ENCODE data around the gene NMNAT3. TPM values are rescaled to one million over a fixed set of nuclear protein-coding genes. Genes with fewer than 3 reads are reported as not detected.
"Not testable (repeated sequence)": the region's sequence is repeated elsewhere in the genome, so short reads cannot be mapped to it uniquely, and the experiment has no call there.

NMNAT3 gene
- total RNA-seq, 1 experiment from 2014 or later, result not detected

DNA sequence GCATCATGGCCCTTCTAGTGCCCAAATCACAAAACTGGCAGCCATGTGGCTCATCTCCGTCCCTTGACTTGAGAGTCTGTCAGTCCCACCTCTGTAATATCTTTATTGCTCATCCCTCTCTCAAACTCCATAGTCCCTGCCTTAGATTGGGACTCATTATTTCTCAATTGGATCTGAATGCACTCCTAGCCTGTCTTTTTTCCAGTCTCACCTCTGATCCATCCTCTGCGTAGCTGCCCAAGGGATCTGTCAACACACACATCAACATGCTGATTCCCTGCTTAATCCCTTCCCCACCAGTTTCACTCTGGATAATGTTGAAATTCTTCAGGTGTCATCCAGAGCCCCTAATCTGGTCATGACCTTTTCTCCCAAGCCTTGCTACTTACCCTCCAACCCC lies 39.3 kb downstream of the NMNAT3 start:
- DNase-seq (ENCODE audit: low read depth), result no peak

DNA sequence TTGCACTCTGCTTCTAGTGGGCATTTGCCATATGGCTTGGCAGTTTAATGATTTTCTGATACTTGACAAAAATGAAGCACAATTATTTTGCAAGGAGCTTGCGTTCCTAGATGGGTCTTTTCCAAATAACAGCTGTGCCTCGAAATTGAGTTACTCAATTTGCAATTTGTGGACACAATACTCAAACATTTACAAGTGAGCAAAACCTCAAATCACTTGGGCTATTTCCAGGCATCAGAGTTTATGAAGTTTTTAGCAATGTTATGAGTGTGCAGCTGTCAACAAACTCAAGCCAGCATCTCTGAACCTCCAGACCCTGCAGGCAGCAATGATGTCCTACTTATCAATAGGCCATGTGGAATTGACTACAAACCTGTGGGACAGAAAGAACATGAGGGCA lies 41.3 kb downstream of the NMNAT3 start:
- no peak for DNase-seq (ENCODE audit: low read depth)

DNA sequence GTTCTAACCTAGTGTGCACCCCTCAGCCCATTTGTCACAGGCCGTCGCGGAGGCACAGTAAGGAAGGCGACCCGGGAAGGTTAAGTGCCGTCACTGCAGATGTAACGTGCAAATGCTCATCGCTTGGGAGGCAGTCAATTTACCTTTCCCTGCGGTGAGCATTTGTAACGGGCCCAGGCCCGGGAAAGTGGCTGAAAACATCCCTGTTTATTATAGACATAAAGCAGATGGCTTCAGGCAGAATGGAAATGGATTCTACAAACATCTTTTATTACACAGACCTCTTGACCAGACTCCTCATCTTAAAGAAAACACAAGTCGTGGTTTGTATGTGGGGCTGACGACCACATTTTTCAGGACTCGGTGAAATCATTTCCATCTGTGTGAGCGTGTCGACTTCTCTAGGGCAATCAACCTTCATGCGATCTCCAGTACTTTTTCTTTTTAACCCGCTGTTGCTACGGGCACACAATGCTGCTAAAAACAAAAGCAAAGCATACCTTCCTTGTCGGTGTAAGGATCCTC lies 43.6 kb downstream of the NMNAT3 start:
- no peak for DNase-seq (ENCODE audit: low read depth)

DNA sequence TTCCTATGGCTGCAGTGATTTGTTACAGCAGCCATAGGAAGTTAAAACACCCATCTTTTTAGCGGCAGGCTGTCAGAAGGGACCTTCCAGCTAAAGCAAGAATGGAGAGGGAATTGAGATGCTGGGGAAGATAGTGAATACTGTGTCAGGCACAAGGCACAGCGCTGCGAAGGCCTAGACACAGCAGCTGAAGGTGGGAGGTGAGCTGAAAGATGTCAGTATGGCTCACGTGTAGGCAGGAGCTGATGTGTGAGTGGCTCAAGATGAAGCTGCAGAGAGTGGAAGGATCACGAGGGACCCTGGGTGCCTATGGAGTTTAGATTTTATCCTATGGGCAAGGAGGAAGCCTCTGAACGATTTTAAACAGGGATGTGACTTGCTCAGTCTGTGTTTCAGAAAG lies 44.3 kb downstream of the NMNAT3 start:
- no peak for DNase-seq (ENCODE audit: low read depth)

DNA sequence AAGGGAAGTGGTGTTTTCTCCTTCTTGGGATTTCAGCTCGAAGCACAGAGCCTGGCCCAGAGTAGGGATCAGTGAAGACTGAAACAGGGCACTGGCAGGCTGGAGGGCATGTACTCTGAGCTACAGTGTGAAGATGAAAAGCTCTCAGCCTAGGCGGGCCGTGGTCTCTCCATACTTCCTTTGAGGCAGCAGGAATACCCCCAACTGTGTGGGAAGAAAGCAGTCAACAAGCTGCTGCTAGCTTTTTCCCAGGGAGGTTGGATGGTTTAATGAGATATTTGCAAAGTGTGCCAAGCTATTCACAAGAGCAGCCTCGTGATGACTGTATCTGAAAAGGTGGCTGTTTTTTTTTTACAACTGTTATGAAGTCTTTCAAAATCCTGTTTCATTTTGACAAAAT lies 47.2 kb downstream of the NMNAT3 start:
- DNase-seq (ENCODE audit: low read depth), result no peak

DNA sequence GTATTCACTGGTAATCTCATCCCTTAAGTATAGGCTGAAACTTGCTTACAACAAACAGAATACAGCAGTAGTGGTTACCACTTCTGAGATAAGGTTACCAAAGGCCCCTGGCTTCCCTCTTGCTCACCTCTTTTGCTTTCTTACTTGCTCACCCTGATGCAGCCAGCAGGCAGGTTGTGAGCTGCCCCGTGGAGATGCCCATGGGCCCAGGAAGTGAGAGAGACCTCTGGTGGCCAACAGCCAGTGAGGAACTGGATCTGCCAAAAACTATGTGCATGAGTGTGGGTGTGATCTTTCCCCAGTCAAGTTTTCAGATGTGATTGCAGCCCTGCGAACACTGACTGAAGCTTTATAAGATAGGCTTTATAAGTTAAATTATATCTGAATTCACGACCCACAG lies 48.7 kb downstream of the NMNAT3 start:
- DNase-seq (ENCODE audit: low read depth), result peak; percentile 3

DNA sequence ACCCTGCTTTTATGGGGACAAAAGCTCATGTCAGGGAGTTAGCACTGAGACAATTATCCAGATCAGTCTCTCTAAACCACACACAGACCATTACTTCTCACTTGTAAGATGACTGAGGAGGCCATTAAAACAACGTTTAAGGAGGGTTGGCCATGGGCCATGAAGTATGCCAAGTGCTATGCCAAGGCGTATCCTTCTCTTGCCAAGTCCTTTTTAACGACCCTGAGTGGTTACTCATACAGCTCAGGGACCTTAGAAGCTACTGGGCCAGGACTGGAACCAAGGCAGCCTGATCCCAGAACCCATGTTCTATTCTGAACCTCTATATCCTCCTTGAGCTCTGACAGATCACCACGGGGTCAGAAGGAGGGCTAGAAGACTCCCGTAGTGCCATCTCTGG lies 50.0 kb downstream of the NMNAT3 start:
- no peak for DNase-seq (ENCODE audit: low read depth)

DNA sequence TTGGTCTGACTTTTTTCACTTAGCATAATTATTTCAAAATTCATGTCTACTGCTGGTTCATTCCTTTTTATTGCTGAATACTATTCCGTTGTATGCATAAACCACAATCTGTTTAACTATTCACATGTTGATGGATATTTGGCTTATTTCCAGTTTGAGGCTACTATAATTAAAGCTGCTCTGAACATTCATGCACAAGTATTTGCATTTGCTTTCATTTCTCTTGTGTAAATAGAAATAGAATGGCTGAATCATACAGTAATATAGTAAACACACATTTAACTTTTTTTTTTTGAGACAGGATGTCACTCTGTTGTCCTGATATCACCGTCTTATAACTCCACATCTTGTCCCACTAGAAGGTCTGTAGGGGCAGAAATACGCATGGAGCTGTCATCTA lies 57.3 kb downstream of the NMNAT3 start:
- no peak for DNase-seq (ENCODE audit: low read depth)

DNA sequence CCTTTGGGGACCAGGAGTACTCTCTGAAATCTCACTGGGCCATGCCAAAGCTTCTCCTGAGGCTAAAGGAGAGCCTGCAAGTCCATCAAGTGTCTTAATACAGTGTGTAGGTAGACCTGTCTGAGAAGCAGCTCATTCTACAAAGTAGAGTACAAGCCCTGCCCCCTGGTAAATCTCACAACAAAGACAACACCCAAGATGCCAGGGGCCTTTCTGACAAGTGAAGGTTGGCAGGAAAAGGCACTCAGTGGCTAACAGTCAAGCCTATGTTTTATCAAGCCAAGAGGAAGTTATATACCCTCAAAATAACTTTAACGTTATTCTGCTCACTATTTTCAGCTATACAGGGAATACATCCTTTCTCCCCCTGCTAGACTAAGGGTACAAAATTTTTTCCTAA lies 58.3 kb downstream of the NMNAT3 start:
- no peak for DNase-seq (ENCODE audit: low read depth)

DNA sequence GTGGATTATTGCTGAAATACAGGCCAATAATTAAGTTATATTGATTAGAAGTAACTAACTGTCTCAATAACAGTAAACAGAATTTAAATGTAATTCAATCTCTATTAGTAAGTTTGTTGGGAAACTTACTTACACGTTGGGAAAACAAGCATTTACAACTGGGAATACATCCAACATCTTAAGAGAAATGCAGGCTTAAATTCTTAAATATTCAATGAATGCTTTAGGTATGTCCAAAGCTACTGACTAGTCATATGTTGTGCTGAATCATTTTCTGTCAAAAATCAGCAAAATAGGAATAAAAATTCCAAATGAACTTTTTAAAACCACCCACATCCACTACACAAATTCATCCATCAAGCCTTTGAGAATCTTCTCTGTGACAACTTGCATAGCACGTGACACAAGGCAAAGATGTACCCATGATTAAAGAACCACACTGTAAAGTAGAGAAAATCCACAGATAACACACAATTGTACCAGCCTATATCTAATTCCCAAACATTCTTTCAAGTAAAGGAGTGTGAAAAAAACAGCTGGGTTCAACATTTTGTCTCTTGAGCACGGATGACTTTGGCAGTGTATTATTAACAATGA lies 60.0 kb downstream of the NMNAT3 start:
- DNase-seq (ENCODE audit: low read depth), result no peak

DNA sequence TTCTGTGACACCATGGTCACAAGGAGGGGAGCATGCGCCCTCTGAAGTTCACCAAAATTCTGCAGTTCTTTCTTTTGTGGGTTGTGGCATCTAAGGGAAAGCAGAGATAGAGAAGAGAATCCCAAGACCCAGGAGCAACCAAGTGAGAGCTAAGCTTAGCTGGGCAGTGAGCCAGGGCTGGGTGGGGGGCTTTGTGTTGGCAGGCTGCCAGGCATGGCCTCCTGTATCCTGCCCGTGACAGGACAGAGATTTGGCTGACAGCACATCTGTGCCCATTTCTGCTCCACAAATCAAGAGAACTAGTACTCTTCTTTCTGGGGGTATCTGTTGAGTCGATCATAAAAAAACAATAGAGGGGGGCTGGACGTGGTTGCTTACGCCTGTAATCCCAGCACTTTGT lies 66.2 kb downstream of the NMNAT3 start:
- DNase-seq (ENCODE audit: low read depth), result no peak

DNA sequence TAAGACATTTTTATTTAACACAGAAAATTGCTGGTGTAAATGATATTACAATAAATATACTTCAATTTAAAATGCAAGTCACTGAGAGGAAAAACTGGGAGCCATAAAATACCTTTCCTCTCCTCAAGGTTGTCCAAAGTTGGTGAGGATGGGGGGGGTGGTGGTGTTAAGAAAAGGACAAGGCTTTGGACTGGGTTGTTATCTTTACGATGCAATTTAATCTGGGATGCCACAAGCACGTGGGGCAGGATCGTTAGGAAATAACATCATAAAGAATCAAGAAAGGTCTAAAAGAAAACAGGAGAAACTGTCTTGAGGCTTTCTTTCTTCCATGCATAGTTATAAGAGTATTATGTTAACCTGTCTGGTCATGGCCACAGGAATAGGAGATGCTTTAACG lies 66.9 kb downstream of the NMNAT3 start:
- no peak for DNase-seq (ENCODE audit: low read depth)

DNA sequence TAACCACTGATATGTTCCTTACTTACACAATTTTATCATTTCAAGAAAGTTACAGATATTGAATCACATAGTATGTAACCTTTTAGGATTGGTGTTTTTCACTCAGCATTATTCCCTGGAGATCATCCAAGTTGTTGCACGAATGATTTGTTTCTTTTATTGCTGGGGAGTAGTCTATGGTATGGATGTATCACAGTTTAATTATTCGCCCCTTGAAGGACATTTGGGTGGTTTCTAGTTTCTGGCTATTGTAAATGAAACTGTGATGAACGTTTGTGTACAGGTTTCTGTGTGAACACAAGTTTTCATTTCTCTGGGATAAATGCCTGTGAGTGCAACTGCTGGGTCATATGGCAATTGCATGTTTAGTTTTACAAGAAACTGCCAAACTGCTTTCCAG lies 68.8 kb downstream of the NMNAT3 start:
- no peak for DNase-seq (ENCODE audit: low read depth)

DNA sequence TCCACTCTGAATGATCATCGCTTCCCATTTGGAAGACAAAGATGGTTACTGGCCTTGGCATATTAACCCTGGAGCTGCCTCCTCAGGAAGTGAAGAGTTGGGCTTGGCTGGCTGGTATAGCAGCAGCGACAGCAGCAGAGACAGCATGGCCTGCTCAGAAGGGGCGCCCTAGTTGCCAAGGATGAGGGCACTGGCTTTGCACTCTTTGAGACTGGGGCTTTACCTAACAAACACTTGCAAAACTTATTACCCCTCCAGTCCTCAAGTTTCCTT lies 69.7 kb downstream of the NMNAT3 start:
- no peak for DNase-seq (ENCODE audit: low read depth)

DNA sequence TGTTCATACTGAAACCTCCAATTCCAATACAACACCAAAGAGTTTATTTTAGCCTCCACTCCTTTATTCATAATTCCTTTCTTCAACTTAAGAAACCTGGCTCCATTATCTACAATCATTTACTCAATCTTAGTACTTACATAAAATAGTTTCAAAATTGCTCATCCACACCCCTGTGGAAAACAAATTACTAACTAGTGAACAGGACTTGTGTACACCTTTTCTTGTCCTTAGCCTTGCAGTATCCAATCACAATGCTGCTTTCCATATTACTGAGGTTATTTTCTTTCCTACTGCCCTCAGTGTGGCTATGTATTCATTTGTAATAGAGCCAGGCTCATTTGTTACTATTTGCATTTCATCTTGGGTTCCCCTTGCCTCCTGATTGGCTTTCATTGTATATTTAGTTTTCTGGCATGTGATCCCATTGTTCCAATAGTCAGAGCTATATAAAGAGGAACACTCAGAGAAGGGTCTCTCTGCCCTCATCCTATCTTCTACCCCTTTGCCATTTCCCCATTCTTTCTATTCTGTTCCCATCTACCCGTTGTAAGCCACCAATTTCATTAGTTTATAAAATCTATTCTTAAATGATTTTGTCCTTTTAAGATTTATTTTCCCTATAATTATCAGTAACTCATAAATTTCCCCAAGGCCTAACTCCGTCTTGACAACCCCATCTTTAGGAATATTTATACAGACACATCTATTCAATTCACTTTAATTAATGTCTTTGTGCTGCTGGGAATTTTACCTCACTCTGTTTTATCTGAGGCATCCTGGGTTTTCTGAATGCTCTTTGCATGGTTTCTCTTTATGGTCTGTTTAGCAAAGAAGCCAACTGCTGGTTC lies 70.3 kb downstream of the NMNAT3 start:
- no peak for DNase-seq (ENCODE audit: low read depth)

DNA sequence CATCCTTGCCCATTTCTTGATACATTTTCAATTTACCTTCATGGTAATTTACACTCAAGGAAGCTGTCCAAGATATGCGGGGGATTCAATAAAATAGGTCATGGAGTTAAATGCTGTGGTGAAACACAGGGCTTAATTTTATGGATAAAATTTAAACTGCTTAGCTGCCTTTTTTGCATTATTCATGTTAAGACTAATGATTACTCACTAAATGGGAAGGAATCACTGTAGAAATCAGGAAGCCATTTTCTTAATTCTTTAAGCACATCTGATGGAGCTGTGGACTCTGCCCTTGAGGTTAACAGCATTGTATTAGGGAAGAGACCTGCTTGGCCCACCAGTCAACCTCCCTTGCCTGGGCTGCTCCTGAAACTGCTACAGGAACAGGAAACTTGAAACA lies 75.8 kb downstream of the NMNAT3 start:
- DNase-seq (ENCODE audit: low read depth), result no peak

DNA sequence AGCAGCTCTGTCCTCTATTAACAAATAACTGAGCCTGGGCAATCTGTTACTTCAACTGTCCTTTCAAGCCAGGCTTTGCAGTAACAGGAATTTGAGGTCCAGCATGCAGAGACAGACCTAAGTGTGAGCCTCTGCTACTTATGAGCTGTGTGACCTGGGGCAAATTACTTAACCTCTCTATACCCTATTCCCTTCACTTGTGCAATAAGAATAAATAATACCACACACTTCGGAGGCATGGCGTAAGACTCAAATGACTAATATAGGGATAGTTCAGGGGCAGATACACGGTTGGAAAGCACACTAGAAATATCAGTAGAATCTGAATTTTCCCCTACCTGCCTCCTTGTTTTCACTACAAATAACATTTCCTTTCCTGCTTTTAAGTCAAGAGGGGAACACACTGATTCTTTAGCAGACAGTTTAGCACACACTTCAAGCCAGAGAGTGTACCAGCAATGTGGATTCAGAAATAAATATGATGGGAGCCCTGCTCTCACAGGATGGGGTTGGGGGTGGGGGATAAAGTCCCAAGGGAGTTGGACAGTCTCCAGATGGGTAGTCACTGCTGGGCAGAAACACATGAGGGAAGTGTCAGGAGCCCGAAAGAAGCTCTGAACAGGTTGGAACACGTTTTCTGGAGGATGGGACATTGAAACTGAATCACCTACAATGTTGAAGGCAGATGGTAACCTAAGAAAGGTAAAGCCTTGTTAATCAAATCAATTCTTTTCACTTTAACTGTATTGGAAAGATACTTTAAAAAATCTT lies 76.4 kb downstream of the NMNAT3 start:
- no peak for DNase-seq (ENCODE audit: low read depth)

DNA sequence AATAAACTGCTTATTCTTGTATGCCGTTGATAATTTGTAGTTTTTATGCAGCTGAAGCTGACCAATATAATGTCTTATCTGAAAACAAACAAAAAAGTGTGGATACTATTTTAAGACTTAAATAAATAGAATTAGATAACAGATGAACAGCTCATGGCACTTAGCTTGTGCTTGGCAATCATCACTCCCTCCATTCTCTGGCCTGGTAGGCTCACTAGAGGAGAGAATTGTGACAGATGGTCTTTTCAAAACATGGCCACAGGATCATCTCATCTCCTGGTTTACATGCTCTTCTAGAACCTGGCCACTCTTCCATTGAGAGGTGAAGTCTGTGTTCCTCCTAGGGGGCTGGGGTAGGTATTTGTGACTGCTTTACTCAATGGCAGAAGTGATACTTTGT lies 79.8 kb downstream of the NMNAT3 start:
- no peak for DNase-seq (ENCODE audit: low read depth)

DNA sequence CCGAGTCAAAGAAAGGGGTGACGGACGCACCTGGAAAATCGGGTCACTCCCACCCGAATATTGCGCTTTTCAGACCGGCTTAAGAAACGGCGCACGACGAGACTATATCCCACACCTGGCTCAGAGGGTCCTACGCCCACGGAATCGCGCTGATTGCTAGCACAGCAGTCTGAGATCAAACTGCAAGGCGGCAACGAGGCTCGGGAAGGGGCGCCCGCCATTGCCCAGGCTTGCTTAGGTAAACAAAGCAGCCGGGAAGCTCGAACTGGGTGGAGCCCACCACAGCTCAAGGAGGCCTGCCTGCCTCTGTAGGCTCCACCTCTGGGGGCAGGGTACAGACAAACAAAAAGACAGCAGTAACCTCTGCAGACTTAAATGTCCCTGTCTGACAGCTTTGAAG lies 86.6 kb downstream of the NMNAT3 start:
- not testable (repeated sequence) for DNase-seq (ENCODE audit: low read depth)

DNA sequence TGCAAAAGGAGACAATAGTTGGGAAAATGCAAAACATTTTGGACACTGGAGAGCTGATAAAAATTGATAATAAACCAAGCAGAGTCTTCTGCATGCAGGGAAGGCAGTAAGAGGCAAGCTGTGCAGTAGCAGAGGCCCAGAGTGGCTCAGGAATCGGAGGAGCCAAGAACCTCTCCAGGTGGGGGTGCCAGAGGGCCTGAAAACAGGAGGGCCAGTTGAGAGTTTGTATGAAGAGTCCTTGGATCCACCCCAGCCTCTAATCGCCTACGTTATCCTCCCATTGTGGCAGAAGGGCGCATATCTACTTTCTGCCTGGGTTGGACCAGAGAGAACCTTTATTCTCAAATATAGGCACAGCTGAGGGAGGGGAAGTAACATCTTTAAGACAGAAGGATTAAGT lies 89.3 kb downstream of the NMNAT3 start:
- no peak for DNase-seq (ENCODE audit: low read depth)

DNA sequence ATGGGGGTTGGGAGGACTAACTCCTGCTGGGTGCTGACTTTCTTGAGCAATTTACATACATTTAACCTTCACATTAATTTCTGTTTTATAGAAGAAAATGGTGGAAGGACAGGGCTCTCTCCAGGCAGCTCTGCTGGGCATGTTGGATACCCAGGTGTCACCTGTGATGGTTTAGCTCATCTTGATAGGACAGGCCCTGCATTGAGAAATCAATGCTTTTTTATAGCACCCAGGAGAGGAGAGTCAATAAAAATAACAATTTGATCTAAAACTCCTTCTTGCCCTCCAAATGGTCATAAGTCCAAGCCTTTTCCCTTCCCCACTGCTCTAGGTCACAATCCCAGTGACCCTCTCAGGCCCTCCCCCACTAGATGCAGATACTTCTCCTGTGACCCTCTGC lies 90.0 kb downstream of the NMNAT3 start:
- no peak for DNase-seq (ENCODE audit: low read depth)

DNA sequence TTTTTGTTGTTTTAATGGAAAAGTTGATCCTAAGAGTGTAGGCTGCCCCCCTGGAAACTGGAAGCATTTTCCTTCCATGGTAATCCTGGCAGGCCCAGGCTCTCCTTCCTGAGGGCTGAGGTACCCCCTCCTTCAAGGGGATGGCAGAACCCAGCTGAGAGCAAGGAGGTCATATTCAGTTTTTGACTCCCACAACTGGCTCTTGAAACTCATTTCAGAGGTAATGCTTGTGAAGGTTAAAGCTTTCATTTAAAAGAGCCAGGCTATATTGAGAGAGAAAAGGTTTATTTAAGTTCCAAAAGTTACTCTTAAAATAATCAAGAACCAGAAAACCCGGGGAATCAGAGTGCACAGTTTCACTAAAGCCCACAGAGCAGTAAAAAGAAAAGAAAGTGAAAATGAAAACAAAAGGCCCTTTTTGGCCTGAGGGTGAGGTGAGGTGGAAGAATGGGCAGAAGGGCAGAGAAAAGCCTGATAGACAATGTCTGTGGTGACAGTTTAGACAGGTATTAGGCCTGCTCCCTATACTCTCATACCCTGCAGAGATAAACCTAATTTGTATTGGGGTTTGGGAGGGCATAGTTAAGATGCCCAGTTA lies 91.3 kb downstream of the NMNAT3 start:
- DNase-seq (ENCODE audit: low read depth), result no peak

Measured in LHCN-M2 (cell line).